GM21360 (cell line): ENCODE data around the gene CRB2.

ENCODE experiments used
- ATAC-seq: cut with Tn5 transposase; IDR thresholded peaks from one replicate; pipeline ENCODE4 v1.9.1; 2021; ENCODE audit warnings: mild to moderate bottlenecking, moderate library complexity; ENCODE audit not compliant: unreplicated experiment

CRB2 gene

DNA sequence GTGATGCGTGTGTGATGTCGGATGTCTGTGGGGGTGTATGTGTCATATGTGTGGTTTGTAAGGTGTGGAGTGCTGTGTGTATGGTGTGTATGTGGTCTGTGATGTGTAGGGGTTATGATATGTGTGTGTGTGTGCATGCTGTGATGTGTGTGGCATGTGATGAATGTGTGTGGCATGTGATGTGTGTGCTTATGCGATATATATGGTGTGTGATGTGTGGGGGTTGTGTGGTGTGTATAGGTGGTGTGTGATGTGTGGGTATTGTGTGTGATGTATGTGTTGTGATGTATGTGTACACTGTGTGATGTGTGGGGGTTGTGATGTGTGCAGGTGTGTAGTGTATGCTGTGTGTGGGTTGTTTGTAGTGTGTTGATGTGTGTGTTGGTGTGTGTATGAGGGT lies 9.2 kb upstream of the CRB2 start:
- no peak for ATAC-seq

- ATAC-seq: no peak
Measured at GRCh38 chr9:123347289-123348060, 8.5 kb upstream of the CRB2 start.

DNA sequence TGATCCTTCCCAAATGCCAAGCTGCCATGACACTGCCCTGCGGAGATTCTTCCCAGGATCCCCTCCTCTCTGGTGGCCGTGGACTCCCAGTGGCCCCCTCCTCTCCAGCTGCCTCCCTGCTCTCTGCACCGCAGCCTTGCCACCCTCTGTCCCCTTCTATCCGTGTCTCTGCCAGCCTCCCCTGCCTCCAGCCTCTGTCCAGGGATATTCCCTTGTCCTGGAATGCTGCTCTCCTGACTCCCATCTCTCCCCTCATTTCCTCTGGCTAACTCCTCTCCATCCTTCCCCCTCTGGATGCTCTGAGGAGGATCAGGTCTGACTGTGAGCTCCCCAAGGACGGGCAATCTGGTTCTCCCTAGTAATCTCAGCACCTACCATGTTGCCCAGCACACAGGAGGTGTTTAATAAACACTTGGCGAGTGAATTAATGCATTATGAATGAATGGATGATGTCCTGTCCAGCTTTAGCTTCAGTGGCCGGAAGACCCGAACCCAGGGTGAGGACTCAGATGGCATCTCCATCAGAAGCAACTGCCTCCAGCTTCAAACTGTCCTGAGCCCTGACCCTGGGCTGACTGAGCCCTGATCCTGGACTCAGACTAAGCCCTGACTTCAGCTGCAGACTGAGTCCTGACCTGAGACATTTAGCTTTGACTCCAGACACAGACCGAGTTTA lies 7.5 kb upstream of the CRB2 start:
- ATAC-seq: no peak

- no peak for ATAC-seq
Measured at GRCh38 chr9:123349033-123349432, 7.0 kb upstream of the CRB2 start.

- no peak for ATAC-seq
Measured at GRCh38 chr9:123349691-123350480, 6.1 kb upstream of the CRB2 start.

DNA sequence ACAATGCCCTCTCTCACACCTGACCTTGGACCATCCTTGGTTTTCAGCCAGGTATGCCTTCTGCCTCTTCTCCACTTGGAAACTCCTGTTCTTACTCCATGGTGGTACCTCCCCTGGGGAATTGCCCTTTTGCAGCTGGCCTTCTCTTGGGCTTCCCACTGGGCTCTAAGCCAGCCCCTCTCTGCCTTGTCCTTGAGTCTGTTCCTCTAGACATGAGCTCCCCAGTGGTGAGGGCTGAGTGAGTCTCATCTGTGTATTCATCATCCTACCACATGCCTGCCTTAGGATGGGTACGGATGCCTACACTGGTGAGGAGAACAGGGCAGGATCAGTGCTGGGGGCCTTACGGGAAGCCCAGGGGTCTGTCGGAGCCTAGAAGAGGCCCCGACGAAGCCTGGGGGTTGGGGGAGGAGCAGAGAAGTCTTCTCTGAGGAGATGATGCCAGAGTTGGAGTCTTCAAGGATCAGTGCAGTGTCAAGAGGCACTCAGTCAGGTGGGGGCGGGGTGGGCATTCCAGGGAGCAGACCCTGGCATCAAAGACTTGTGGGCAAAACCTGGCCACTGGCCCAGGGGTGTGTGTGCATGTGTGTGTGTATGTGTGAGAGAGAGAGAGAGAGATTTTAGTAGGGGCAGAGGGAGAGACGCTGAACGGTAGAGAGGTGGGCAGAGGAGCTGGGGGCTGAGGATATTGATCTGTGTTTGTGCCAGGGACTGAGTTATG lies 5.2 kb upstream of the CRB2 start:
- no peak for ATAC-seq

GRCh38 chr9:123353041-123353440 lies 3.0 kb upstream of the CRB2 start:
- no peak for ATAC-seq

- peak; percentile 66 for ATAC-seq
Measured at GRCh38 chr9:123353984-123354591, 1.9 kb upstream of the CRB2 start.

- no peak for ATAC-seq
Measured at GRCh38 chr9:123354806-123355508, 1.0 kb upstream of the CRB2 start.

DNA sequence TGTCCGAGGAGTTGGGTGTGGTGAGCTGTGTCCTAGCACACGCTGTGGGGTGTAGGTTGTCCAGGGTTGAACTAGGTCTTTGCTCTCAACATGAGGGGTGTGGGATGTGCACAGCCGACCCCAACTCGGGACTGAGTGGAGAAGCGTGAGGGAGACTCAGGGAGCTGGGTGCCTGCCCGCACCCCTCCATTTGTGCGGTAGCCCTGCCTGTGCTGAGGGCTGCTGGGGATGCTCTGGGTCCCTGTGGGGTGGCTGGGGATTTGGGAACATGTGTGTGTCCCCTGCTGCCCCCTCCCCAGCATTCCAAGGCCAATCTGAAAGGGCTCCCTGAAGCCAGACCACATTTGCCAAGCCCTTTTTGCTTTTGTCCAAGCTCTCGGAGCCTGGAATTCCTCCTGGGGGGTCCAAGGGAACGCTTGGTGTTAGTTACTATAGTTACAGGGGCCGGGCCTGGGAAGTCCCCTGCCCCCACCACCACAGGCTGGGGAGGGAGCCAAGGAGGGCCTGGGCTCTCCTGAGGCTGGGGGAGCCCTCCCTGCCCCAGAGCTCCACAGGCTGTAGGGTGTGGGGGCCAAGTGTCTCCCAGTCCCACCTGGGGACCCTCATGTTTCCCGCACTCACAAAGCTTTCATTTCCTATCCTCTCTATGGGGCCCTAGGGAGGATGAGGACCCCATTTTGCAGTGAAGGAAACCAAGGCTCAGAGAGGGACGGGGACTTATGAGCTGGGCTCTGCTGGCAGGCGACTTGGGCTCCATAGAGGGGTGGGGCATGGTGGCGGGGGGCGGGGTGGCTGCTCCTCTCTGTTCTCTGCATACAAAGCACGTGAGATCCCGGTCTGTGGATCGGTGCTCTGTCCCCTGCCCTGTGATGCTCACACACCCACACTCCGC lies 1.1 kb downstream of the CRB2 start:
- no peak for ATAC-seq

GRCh38 chr9:123357743-123358059 lies 1.7 kb downstream of the CRB2 start:
- no peak for ATAC-seq

GRCh38 chr9:123358181-123358905 lies 2.3 kb downstream of the CRB2 start:
- ATAC-seq: no peak

- no peak for ATAC-seq
Measured at GRCh38 chr9:123359106-123359505, 3.1 kb downstream of the CRB2 start.

GRCh38 chr9:123359546-123359945 lies 3.5 kb downstream of the CRB2 start:
- no peak for ATAC-seq

- no peak for ATAC-seq
Measured at GRCh38 chr9:123360161-123361085, 4.4 kb downstream of the CRB2 start.

DNA sequence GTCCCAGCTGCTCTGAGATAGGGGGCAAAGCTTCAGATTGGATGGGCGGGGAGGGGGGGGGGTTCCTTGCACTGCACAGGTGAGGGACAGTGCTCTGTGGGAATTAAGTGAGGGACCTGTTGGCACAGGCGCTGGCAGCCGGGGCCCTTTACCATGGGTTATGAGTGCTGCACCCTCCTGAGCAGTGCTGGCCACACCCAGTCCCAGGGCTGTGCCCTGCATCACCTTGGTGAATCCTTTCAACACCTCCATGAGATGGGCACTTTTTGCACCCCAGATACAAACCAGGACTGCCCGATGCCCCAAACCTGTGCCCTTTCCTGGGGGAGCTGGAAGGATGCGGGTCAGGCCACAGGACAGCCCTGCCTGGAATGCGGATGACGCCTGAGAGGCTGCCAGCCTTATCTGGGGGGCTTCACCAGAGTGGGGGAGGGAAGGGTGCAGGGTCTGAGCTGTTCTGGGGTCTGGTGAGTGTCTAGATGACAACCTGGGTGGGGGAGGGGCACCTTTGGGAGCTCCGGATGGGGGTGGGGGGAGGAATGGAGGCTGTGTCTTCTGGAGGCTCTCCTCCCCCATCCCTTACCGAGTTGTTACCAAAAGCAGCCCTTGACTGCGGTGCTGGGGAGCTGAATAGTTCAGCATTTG lies 5.2 kb downstream of the CRB2 start:
- ATAC-seq: no peak
